H1 (cell line): ENCODE results near the gene CCDC63. TPM values are rescaled to one million over a fixed set of nuclear protein-coding genes. Genes with fewer than 3 reads are reported as not detected.

Source experiments
- CTCF ChIA-PET: fragments of 300-600 bp; sonication (Branson Sonifier 250); formaldehyde crosslinking; loops from one replicate; lab custom pipeline; 2021; ENCODE audit not compliant: partially characterized antibody; lab: Charles Lee
- POLR2A ChIA-PET: fragments of 300-600 bp; sonication (Branson Sonifier 250); formaldehyde crosslinking; loops from one replicate; lab custom pipeline; 2021; ENCODE audit warnings: inconsistent platforms; ENCODE audit not compliant: partially characterized antibody; lab: Charles Lee
- DNase-seq, 2 experiments: peaks; one replicate each; pipeline versions ENCODE4 v3.0.0 to v3.0.0-alpha.2; 2010 to 2022; ENCODE audit warnings: low spot score in 2 of 2, low read depth in 1 of 2, mixed read lengths in 1 of 2
- FAIRE-seq: peaks from 2 replicates; lab custom pipeline; 2011; peaks lifted over from hg19 to GRCh38; lab: Jason Lieb, UNC
- H2AFZ ChIP-seq: 2 replicates; pipeline ENCODE4 v1.8.1; 2012; ENCODE audit warnings: low read length, inconsistent platforms
- H2AK5ac ChIP-seq: 2 replicates; pipeline ENCODE4 v1.6.1; 2013; ENCODE audit warnings: low read depth, low read length
- H2BK120ac ChIP-seq: replicated peaks from 2 replicates; pipeline ENCODE3; 2013; ENCODE audit warnings: low read depth, low read length, inconsistent platforms
- H2BK12ac ChIP-seq: 2 replicates; pipeline ENCODE4 v1.6.1; 2013; ENCODE audit warnings: low read depth, low read length
- H2BK15ac ChIP-seq: 2 replicates; pipeline ENCODE4 v1.6.1; 2013; ENCODE audit warnings: low read length
- H2BK20ac ChIP-seq: 2 replicates; pipeline ENCODE4 v1.6.1; 2013; ENCODE audit warnings: low read length
- H2BK5ac ChIP-seq: 2 replicates; pipeline ENCODE4 v1.6.1; 2013; ENCODE audit warnings: low read depth, low read length
- H3K14ac ChIP-seq: 2 replicates; pipeline ENCODE4 v1.6.1; 2013; ENCODE audit warnings: inconsistent platforms; ENCODE audit not compliant: insufficient read length
- H3K18ac ChIP-seq: 2 replicates; pipeline ENCODE4 v1.6.1; 2013; ENCODE audit warnings: low read length; ENCODE audit errors: extremely low read depth
- H3K23ac ChIP-seq: 2 replicates; pipeline ENCODE4 v1.6.1; 2013; ENCODE audit warnings: inconsistent platforms; ENCODE audit not compliant: insufficient read length
- H3K23me2 ChIP-seq: 2 replicates; pipeline ENCODE4 v1.6.1; 2013; ENCODE audit warnings: low read depth, low read length
- H3K27ac ChIP-seq: 2 replicates; pipeline ENCODE4 v1.6.1; 2011; ENCODE audit warnings: low read depth, low read length, inconsistent platforms
- H3K27me3 ChIP-seq, 4 experiments: replicated peaks in 1 of 4; 1 replicate in 1 of 4; 2 replicates in 3 of 4; pipeline versions ENCODE4 v1.6.1 to v1.8.1; 2011 to 2013; ENCODE audit warnings: low read length in 3 of 4, mild to moderate bottlenecking in 3 of 4, inconsistent platforms in 2 of 4, mixed read lengths in 2 of 4, moderate library complexity in 1 of 4; ENCODE audit not compliant: control insufficient read depth in 3 of 4, insufficient read depth in 3 of 4; ENCODE audit errors: extremely low read depth in 1 of 4
- H3K36me3 ChIP-seq, 4 experiments: 2 replicates each; pipeline versions ENCODE4 v1.6.1 to v1.8.1; 2011 to 2013; ENCODE audit warnings: mild to moderate bottlenecking in 4 of 4, low read length in 3 of 4, moderate library complexity in 2 of 4, control low read depth in 1 of 4, inconsistent platforms in 1 of 4; ENCODE audit not compliant: insufficient read depth in 4 of 4, control insufficient read depth in 2 of 4
- H3K4ac ChIP-seq: replicated peaks from 2 replicates; pipeline ENCODE3; 2013; ENCODE audit warnings: low read length, low read depth, mixed read lengths, inconsistent platforms; ENCODE audit not compliant: insufficient read length
- H3K4me1 ChIP-seq, 4 experiments: replicated peaks in 1 of 4; 1 replicate in 1 of 4; 2 replicates in 3 of 4; pipeline versions ENCODE4 v1.6.1 to v1.8.1; 2011 to 2013; ENCODE audit warnings: low read length in 3 of 4, inconsistent platforms in 2 of 4, mixed read lengths in 1 of 4; ENCODE audit not compliant: insufficient read depth in 4 of 4, control insufficient read depth in 3 of 4
- H3K4me2 ChIP-seq, 2 experiments: 2 replicates each; pipeline versions ENCODE4 v1.6.1 to v1.8.1; 2011 to 2013; ENCODE audit warnings: low read depth in 2 of 2, low read length in 2 of 2, control low read depth in 1 of 2, inconsistent platforms in 1 of 2, mild to moderate bottlenecking in 1 of 2; ENCODE audit not compliant: insufficient read depth in 1 of 2
- H3K4me3 ChIP-seq, 4 experiments: fragments of 200-600, 300-600 bp in 1 of 4; sonication (generic), shearing (Covaris generic), sonication (Bioruptor Twin) in 1 of 4; 2 replicates each; pipeline versions ENCODE4 v1.5.1 to v1.8.1; 2011 to 2016; ENCODE audit warnings: low read length in 4 of 4, low read depth in 3 of 4, control low read depth in 2 of 4, inconsistent platforms in 2 of 4, mild to moderate bottlenecking in 2 of 4, mixed read lengths in 1 of 4, moderate library complexity in 1 of 4; ENCODE audit not compliant: insufficient read depth in 2 of 4; ENCODE audit errors: extremely low read depth in 1 of 4
- H3K56ac ChIP-seq: replicated peaks from 2 replicates; pipeline ENCODE3; 2013; ENCODE audit warnings: low read depth, mild to moderate bottlenecking, mixed read lengths, low read length, inconsistent platforms; ENCODE audit not compliant: insufficient read length
- H3K79me1 ChIP-seq: 2 replicates; pipeline ENCODE4 v1.6.1; 2013; ENCODE audit warnings: low read depth, low read length, control low read depth
- H3K79me2 ChIP-seq, 2 experiments: 2 replicates each; pipeline versions ENCODE4 v1.6.1 to v1.8.1; 2012 to 2013; ENCODE audit warnings: low read length in 2 of 2, mild to moderate bottlenecking in 2 of 2, inconsistent platforms in 1 of 2; ENCODE audit not compliant: insufficient read depth in 2 of 2, control insufficient read depth in 1 of 2
- H3K9ac ChIP-seq, 4 experiments: replicated peaks in 1 of 4; 1 replicate in 1 of 4; 2 replicates in 3 of 4; pipeline versions ENCODE4 v1.6.1 to v1.8.1; 2011 to 2013; ENCODE audit warnings: low read depth in 3 of 4, low read length in 3 of 4, control low read depth in 2 of 4, mild to moderate bottlenecking in 2 of 4, moderate library complexity in 2 of 4, inconsistent platforms in 1 of 4; ENCODE audit errors: extremely low read depth in 1 of 4
- H3K9me3 ChIP-seq, 2 experiments: 2 replicates each; pipeline versions ENCODE4 v1.6.1 to v1.8.1; 2012 to 2013; ENCODE audit warnings: mild to moderate bottlenecking in 2 of 2, moderate library complexity in 2 of 2, control low read depth in 1 of 2, inconsistent platforms in 1 of 2, low read depth in 1 of 2, low read length in 1 of 2, mixed read lengths in 1 of 2; ENCODE audit not compliant: insufficient read depth in 2 of 2
- H4K20me1 ChIP-seq, 2 experiments: replicated peaks in 1 of 2; 2 replicates each; pipeline versions ENCODE3 to v1.8.1; 2011 to 2013; ENCODE audit warnings: inconsistent platforms in 2 of 2, low read length in 2 of 2, mild to moderate bottlenecking in 1 of 2; ENCODE audit not compliant: insufficient read depth in 2 of 2, control insufficient read depth in 1 of 2
- H4K5ac ChIP-seq: 2 replicates; pipeline ENCODE4 v1.6.1; 2013; ENCODE audit warnings: low read length, low read depth, mixed read lengths, inconsistent platforms; ENCODE audit not compliant: insufficient read length
- H4K8ac ChIP-seq: 2 replicates; pipeline ENCODE4 v1.8.0; 2013; ENCODE audit warnings: mild to moderate bottlenecking, moderate library complexity, low read length, inconsistent platforms; ENCODE audit not compliant: insufficient read depth; ENCODE audit errors: extremely low read depth
- H4K91ac ChIP-seq: replicated peaks from 2 replicates; pipeline ENCODE3; 2013; ENCODE audit warnings: low read length, mixed read lengths, inconsistent platforms; ENCODE audit not compliant: insufficient read length
- SIN3A ChIP-seq, 2 experiments: IDR thresholded peaks in 1 of 2; conservative IDR thresholded peaks in 1 of 2; 2 replicates each; pipeline ENCODE4 v1.6.1; 2011 to 2012; ENCODE audit warnings: low read length in 2 of 2, improper control_type of control experiment in 1 of 2, low read depth in 1 of 2, mild to moderate bottlenecking in 1 of 2
- WGBS, 2 experiments: shearing (Covaris generic) in 1 of 2; methylation state at CpG; one replicate each; pipeline versions ENCODE4 v1.1.6 to v1.1.7; 2013 to 2015; ENCODE audit warnings: low lambda C conversion rate in 2 of 2, mixed read lengths in 2 of 2, inconsistent platforms in 1 of 2, low coverage in 1 of 2, missing lambda C conversion rate in 1 of 2; ENCODE audit not compliant: insufficient replicate concordance in 2 of 2, insufficient coverage in 1 of 2, insufficient read length in 1 of 2; ENCODE audit errors: extremely low coverage in 1 of 2, missing lambda C conversion rate in 1 of 2; 5-methylcytosine and 5-hydroxymethylcytosine counted together
- polyA plus RNA-seq, 7 experiments: library from polyadenylated mRNA; depleted of rRNA in 3 of 7; stranded (reverse) in 5 of 7; unstranded in 2 of 7; fragments of >200 nt in 5 of 7; fragments of 200-250 nt in 2 of 7; gene quantifications; 1 replicate in 5 of 7; 2 replicates in 1 of 7; 4 replicates in 1 of 7; pipeline versions ENCODE4 v1.2.1 to v1.2.3, GENCODE V29; 2011 to 2013; ENCODE audit warnings: missing spikeins in 2 of 7, mixed read lengths in 2 of 7
- total RNA-seq: library from RNA; stranded (reverse); fragmentation: NEBNext Ultra II Directional; extraction: Animal tissue kit (Norgen Biotek cat#: 25700); gene quantifications from 2 replicates; pipeline ENCODE4 v1.2.1, GENCODE V29; 2021

Gene CCDC63
- total and polyA plus RNA-seq, 2 of the 8 experiments (the other 6 are each of a cell fraction or from before 2014, with no cell fraction given), result 0.42 to 0.93 TPM

- peaks cover 7 to 24% (median 13%) of the 10 kb centered on the region in 4 experiments for H3K4me1 ChIP-seq
- peaks cover 3 to 31% (median 26%) of the 10 kb centered on the region in 4 experiments; a peak in 6 of 7 replicates for H3K27me3 ChIP-seq
- H3K56ac ChIP-seq, result no peak overlapping the region
- no peak overlapping the region for H4K91ac ChIP-seq
- no peak overlapping the region for H3K4ac ChIP-seq
- no peak overlapping the region for H2BK5ac ChIP-seq
- H3K23ac ChIP-seq, result no peak overlapping the region
- no peak overlapping the region for H3K18ac ChIP-seq
- H3K4me3 ChIP-seq, result no peak overlapping the region
- no peaks in the 10 kb centered on the region for H3K9me3 ChIP-seq
- no peak overlapping the region for H2BK15ac ChIP-seq
- no peak overlapping the region for H2AFZ ChIP-seq
- H3K9ac ChIP-seq, result no peak overlapping the region
- WGBS, 2 experiments, result 97% methylated on average over 2 of the region's 2 CpGs; no CpG with 5 or more reads in 1 of the 2 experiments
- H3K4me2 ChIP-seq, result no peak overlapping the region
- ChIA-PET POLR2A (interaction anchor here (1.2 kb wide), 2 partner anchors 8 to 71 kb away, joined by 3 read pairs; partner anchors contain the start of gene PPP1CC), CTCF (interaction anchor here (0.7 to 1.2 kb wide), 3 partner anchors 15 to 74 kb away, joined by 3 to 4 read pairs (median 4); no protein-coding TSS in a partner anchor)
- no peaks in the 10 kb centered on the region; the same call in 1 of the 2 replicates for H3K79me1 ChIP-seq
- H2BK120ac ChIP-seq, result no peak overlapping the region
- no peak overlapping the region for H2BK12ac ChIP-seq
- TF ChIP-seq SIN3A (conservative IDR thresholded peaks at IDR 0.05 in 1 of 2, IDR thresholded peaks at IDR 0.05 in 1 of 2; ENCODE audit: low read depth in 1 of 2, low read length in 2 of 2), result no peak
- no peak overlapping the region for H4K8ac ChIP-seq
- no peak overlapping the region for H3K14ac ChIP-seq
- no peaks in the 10 kb centered on the region for H3K36me3 ChIP-seq
- H3K27ac ChIP-seq, result no peak overlapping the region
- no peaks in the 10 kb centered on the region for H3K79me2 ChIP-seq
- DNase-seq (no peak), FAIRE-seq (no peak)
- peaks cover 0 to 5% of the 10 kb centered on the region in 2 experiments for H4K20me1 ChIP-seq
- H2AK5ac ChIP-seq, result no peak overlapping the region
- no peak overlapping the region for H4K5ac ChIP-seq
- H2BK20ac ChIP-seq, result no peak overlapping the region
- H3K23me2 ChIP-seq, result no peaks in the 10 kb centered on the region; the same call in 1 of the 2 replicates
Observed at GRCh38 chr12:110813756-110814155, 33.0 kb upstream of the CCDC63 start.
